ENCODE data around the gene ADAMTS12. TPM values are rescaled to one million over a fixed set of nuclear protein-coding genes. Genes with fewer than 3 reads are reported as not detected.
"Not testable (repeated sequence)": the region's sequence is repeated elsewhere in the genome, so short reads cannot be mapped to it uniquely, and the experiment has no call there.

ADAMTS12 gene
- polyA plus RNA-seq, 3 donors: 14.9 to 18.5 (median 18.0) TPM

DNA sequence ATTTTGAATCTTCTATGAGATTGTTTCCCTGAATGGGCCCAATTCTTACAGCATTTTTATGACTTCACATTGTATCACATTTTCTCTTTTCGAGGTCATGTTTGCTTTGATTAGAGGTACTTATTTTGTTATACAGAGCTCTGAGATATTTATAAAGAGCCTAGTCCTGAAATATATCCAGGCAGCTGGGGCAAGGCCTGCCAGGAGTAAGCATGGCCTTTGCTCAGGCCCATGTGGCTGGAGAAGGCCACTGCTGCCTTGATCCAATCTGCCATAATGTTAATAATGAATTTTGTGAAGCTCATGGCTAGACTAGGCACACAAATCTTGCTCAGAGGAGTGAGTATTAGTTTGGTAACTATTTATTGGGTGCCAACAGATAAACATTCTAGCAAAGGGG lies 355.0 kb downstream of the ADAMTS12 start:
- DNase-seq (ENCODE audit: extremely low read depth in 1 of 11, low read depth in 9 of 11, low spot score in 4 of 11): no peak

DNA sequence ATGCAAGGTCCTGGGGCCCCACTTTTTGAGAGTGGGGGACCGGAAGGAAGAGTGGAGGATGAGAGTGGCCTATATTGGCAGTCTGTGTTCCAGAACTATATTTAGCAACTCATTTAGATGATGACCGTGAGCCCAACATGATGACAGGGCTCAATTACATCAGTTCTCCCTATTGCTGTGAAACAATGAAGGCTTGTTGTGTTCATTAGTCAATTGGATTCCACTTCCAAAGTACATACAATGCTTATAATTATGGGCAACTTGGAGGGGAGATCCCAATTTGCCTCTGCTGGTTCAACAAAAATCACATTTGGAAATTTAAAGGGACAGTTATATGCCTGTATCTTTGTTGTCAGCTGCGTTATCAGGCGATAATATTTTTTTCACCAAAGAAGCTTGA lies 360.0 kb downstream of the ADAMTS12 start:
- DNase-seq (ENCODE audit: extremely low read depth in 1 of 11, low read depth in 9 of 11, low spot score in 4 of 11): no peak

DNA sequence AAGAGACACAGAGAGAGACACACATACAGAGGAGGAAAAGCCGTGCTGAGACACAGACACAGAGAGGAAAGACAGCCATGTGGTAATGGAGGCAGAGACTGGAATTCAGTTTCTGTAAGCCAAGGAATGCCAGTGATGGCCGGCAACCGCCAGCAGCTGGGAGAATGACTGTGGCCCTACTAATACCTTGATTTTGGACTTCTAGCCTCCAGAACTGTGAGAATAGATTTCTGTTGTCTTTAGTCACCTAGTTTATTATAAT lies 360.8 kb downstream of the ADAMTS12 start:
- no peak for DNase-seq (ENCODE audit: extremely low read depth in 1 of 11, low read depth in 9 of 11, low spot score in 4 of 11)

DNA sequence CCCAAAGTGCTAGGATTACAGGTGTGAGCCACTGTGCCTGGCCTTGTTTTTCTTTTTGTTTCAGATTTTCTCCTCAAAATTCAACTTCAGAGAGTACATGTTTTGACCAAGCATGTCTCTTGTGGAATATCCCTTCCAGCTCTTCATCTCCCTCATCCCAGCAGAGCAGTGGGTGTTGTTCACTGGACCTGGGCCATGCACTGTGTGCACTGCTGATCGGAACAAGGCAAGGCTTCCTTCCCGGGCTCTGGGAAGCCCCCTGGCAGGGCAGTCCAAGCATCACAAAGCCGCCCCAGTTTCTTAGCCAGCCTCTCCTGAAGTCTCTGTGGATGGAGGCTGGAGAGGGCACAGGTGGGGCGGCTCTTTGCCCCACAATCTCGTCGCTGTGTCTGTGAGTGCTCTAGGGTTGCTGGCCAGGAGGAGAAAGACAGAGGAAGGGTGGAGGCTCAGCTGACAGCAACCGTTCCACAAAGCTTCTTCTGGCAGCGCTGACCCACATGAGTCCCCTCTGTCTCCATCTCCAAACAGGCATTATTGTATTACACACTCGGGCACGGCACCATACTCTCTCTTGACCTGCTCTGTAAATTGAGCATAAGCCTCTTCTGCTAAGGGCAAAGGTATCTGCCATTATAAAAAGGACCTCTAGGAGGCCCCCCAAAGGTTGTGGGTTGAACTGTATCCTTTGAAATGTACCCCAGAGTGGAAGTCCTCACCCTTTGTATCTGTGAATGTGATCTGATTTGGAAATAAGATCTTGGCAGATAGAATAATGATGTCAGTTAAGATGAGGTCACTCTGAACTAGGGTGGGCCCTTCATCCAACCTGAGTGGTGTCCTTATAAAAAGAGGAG lies 361.4 kb downstream of the ADAMTS12 start:
- no peak for DNase-seq (ENCODE audit: extremely low read depth in 1 of 11, low read depth in 9 of 11, low spot score in 4 of 11)

DNA sequence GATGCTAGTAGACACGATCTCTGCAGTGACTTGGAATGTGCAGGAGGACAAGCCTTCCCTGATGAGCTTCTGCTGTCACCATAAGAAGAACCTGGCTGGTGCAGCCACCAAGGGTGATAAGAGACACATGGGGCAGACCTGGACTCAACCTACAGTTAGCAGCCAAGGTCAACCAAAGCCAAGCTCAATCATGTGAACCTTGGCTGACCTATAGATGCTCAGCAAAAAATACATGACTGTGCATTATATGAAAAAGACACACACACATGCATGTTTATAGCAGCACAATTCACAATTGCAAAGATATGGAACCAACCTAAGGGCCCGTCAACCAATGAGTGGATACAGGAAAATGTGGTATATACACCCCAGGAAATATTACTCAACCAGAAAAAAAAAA lies 364.1 kb downstream of the ADAMTS12 start:
- no peak for DNase-seq (ENCODE audit: extremely low read depth in 1 of 11, low read depth in 9 of 11, low spot score in 4 of 11)

DNA sequence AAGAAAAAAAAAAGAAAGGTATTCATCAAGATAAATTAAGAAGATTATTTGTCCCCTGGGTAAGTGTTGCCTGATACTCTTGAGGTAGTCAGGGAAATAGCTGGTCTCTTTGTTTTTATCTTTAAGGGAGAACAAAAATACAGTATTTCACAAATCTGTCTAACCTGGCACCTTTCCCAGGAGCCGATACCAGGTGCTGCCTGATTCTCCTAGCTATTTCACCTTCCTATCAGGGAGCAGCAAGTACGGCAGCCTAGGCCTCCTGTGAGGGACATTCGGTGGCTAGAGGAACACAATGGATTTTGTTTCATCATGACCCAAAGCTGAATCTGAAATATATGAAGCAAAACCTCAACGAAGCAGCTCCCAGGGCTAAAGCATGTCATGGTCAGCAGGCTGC lies 365.0 kb downstream of the ADAMTS12 start:
- DNase-seq (ENCODE audit: extremely low read depth in 1 of 11, low read depth in 9 of 11, low spot score in 4 of 11): no peak

DNA sequence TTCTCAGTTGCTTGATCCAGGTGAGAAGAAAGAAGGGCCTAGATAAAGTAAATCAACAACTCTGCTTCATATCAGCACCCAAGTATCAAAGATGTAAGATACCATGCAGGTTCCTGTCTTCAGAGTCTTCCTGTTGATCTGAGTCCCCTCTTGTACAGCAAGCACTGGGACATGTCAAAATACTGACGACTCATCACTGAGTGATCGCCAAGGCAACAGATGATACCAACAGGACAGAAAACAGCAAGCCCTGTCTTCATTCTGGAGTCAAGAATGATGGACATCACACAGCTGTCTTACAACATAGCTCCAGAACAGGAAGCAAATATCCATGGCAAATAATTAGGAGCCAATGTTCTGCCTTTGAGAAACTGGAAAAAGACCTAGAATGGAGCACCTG lies 367.3 kb downstream of the ADAMTS12 start:
- DNase-seq (ENCODE audit: extremely low read depth in 1 of 11, low read depth in 9 of 11, low spot score in 4 of 11): no peak

DNA sequence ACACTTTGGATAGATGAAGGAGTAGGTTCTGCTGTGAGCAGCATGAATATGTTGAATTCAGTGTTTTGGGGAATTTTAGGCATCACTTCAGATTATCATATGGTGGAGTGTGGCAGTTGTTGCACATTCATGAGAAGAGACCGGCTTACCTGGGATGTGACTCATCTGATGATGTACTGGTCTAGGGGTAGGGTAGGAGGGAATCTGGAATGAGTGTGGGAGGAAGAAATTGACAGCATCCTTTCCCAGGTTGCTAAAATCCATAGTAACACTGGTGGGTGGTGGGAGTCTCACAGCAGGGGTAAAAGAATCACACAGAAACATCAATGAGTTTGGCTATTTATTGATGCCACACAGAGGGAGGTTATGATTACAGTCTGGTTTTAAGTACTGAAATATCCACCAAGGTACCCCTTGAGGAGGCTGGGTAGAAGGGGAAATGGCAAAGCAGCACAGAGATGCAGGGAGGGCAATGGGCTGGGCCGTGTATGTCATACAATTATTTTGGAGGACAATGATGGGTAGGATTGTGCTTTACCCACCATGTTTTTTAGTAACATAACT lies 368.5 kb downstream of the ADAMTS12 start:
- DNase-seq (ENCODE audit: extremely low read depth in 1 of 11, low read depth in 9 of 11, low spot score in 4 of 11): no peak

DNA sequence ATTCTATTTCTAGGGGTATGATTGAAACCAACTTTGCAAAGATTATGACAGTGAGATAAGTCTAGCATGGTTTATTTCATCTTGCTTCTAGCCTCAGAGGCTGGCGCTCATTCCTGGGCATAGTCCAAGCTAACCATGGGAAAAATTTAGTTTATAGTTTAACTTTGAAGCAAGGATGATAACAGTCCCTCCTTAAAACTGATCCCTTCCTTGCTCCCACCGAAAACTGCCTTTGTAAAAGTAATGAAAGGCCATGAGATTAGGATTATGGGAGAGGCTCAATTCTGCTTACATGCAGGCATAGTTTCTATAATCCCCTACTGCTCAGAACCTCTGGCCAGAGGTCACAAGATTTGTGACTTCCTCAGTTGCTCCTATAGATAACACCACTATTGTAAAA lies 375.4 kb downstream of the ADAMTS12 start:
- DNase-seq (ENCODE audit: extremely low read depth in 1 of 11, low read depth in 9 of 11, low spot score in 4 of 11): no peak

DNA sequence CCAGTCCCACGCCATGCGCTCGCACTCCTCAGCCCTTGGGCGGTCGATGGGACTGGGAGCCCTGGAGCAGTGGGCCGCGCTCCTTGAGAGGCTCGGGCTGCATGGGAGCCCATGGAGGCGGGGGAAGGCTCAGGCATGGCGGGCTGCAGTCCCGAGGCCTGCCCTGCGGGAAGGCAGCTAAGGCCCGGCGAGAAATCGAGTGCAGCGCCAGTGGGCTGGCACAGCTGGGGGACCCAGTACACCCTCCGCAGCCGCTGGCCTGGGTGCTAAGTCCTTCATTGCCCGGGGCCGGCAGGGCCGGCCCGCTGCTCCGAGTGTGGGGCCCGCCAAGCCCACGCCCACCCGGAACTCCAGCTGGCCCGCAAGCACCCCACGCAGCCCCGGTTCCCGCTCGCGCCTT lies 376.4 kb downstream of the ADAMTS12 start:
- DNase-seq (ENCODE audit: extremely low read depth in 1 of 11, low read depth in 9 of 11, low spot score in 4 of 11): not testable (repeated sequence)

DNA sequence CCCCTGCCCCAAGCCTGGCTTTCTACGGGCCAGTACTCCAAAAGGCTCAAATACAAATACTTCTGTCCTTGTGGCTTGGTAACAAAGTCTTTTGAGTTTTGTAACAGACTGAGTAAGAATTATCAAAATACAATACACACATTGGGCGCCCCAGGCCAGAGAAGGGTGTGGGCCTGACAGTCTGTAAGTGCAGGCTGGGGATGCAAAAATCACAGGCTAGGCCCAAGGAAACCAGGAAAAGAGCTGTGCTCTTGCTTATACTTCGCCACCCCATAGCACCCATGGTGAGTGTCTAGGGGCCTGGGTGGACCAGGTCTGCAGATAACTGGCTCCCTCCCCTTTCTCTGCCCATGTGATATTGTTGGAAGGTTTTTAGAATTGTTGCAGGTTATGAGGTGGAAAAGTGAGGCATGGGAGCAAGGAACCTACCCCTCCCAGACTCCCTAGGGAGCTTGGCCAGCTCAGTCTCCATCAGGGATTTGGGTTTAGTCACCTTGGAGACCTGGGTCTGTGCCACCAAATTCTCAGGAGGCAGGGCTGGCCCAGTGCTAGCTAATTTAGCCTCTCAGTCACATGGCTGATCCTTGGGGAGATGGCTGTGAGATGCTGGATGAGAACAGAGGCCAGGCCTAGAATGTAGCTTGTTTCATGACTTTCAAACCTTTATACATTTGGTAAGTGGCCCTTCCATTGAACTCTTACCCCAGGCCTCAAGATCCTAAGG lies 378.2 kb downstream of the ADAMTS12 start:
- no peak for DNase-seq (ENCODE audit: extremely low read depth in 1 of 11, low read depth in 9 of 11, low spot score in 4 of 11)

DNA sequence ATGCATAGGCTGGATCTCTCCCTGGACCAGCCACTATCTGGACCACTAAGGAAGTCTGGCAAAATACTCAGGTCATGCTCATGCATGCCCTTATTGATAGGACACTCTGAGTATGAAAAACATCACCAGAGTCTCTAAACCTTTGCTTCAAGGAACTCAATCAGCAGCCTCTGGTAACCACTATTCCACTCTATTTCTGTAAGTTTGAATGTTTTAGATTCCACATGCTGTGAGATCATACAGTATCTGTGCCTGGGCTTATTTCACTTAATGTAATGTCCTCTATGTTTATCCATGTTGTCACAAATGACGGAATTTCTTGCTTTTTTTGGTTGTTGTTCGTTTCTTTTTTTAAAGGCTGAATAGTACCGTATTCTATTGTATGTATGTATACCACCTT lies 382.8 kb downstream of the ADAMTS12 start:
- no peak for DNase-seq (ENCODE audit: extremely low read depth in 1 of 11, low read depth in 9 of 11, low spot score in 4 of 11)

DNA sequence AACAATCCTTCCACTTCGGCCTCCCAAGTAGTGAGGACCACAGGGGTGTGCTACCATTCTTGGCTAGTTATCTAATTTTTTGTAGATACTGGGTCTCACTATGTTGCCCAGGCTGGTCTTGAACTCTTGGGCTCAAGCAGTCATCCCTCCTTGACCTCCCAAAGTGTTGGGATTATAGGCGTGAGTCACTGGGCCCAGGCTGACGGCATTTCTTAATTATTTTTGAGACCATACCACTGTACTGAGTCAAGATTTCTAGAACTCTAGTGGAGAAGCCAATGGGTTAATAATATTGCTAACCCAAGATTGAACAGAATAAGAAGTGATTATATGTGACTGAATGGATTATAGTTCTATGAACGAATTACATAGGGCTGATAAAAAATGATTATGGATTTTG lies 384.4 kb downstream of the ADAMTS12 start:
- no peak for DNase-seq (ENCODE audit: extremely low read depth in 1 of 11, low read depth in 9 of 11, low spot score in 4 of 11)

DNA sequence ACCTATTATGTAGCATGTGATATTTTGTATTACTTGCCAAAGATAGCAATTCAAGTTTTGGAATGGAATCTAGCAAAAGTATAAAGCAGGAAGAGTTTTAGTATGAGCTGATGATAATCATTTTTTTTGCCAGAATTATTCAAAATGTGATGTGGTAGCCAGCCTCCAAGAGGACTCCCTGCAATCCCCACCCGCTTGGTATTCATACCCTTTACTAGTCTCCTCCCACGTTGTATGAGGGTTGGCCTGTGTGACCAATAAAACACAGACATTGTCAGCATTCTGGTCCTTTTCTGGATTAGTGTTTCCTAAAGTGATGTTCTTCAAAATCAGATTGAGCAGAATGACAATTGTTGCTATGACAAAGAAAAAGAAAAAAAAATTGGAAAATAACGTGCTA lies 387.2 kb downstream of the ADAMTS12 start:
- DNase-seq (ENCODE audit: extremely low read depth in 1 of 11, low read depth in 9 of 11, low spot score in 4 of 11): no peak

DNA sequence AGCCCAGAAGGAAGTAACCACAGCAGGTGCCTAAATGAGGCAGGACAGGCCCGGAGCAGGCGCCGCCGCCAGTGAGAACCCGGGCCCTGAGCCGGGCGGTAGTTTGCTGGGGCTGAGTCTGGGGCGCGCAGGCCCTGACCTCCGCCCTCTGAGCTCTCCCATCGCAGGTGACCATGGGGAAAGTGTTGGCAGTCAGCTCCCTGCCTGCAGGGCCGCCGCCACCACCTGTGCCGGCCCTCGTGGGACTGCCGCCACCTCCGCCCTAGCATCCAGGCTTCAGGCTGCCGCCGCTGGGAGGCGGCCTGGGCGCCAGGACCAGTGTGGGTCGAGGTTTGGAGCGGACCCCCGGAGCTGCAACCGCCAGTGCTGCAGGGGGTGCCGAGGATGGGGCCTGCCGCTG lies 389.9 kb downstream of the ADAMTS12 start:
- DNase-seq (ENCODE audit: extremely low read depth in 1 of 11, low read depth in 9 of 11, low spot score in 4 of 11): no peak

DNA sequence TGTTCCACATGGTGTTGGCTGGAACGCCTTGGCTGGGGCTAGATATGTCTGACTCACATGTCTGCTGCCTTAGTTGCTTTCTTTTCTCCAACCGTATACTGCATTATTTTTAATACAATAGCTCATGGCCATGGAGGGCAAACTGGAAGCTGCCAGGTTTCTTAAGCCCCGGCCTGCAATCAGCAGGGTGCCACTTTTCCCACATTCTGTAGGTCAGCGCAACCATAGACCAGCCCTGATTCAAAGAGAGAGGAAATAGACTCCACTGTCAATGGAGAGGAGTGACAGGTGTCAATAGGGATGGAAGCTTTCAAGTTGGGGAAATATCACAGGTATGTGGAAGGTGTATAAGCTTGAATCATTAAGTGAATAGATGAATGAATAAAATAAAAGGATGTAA lies 390.5 kb downstream of the ADAMTS12 start:
- DNase-seq (ENCODE audit: extremely low read depth in 1 of 11, low read depth in 9 of 11, low spot score in 4 of 11): no peak

DNA sequence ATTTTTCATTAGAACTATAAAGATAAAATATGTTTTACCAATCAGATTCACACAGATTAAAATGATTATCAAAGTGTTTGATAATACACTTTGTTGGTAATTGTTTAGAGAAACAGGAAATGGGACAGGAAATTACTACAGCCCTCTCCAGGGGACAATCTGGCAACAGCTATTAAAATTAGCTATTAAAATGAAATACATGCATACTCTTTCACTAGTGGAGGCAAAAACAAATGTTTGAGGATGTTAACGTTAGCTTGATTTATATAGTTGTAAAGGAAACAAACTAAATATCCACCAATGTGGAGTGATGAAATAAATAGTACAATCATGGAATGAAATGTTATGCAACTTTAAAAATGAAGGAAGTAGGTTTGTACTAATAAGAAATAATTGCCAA lies 397.3 kb downstream of the ADAMTS12 start:
- DNase-seq (ENCODE audit: extremely low read depth in 1 of 11, low read depth in 9 of 11, low spot score in 4 of 11): peak in 2 of 11 donors; percentile 7 to 28

DNA sequence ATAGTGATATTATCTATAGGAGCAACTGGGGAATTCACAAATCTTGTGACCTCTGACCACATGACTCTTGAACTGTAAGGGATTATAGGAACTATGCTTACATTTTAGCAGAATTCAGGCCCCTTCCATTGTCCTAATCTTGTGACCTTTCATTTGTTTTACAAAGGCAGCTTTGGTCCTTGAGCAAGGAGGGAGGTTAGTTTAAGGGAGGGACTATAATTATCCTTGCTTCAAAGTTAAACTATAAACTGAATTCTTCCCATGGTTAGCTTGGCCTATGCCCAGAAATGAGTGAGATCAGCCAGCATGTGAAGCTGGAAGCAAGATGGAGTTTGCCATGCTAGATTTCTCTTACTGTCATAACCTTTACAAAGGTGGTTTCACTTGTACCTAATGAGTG lies 399.8 kb downstream of the ADAMTS12 start:
- DNase-seq (ENCODE audit: extremely low read depth in 1 of 11, low read depth in 9 of 11, low spot score in 4 of 11): peak in 1 of 11 donors; percentile 20

DNA sequence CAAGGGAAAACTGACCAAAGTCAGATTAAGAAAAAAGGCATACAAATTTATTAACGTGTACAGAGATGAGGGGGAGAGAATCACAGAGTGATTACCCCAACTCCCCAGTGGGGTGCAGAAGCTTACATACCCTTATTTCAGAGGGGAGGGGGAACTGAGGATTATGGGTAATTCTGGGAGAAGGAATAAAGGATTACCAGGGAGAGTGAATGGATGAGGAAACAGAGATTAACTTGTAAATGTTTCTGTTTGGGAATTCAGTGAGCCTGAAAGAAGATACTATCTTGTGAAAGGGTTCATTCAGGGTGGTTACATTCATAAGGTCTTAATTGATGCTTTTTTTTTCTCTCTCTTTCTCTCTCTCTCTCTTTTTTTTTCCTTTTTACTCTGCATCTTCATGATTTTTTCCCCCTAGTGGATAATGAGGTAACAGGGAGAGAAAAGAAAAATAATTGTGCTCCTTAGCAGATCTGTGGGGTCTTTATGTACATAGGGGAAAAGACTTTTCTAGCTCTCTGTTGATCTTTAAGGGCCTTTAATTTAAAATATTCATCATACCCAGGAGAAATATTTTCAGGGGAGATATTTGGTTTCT lies 401.6 kb downstream of the ADAMTS12 start:
- no peak for DNase-seq (ENCODE audit: extremely low read depth in 1 of 11, low read depth in 9 of 11, low spot score in 4 of 11)

DNA sequence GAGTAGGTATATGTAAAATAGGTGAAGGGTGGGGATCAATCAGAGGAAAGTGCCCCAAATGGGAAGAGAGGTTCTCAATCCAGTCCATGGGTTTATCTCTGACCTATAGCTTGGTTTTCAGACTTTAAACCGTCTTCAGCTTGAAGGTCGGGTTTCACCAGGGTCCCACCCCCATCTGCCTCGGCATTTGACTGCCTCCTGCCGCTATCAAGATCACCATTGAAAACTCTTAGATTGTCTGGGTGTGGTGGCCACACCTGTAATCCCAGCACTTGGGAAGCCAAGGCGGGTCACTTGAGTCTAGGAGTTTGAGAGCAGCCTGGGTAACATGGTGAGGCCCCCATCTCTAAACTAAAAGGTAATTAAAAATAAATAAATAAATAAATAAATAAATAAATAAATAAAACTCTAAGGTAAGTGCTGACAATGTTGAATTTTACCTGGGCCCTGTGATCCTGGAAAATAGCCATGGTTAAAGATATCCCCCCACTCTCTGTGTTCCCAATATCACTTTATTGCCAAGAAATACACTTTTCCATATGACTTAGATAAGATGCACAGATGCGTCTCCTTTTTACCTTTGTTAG lies 402.2 kb downstream of the ADAMTS12 start:
- no peak for DNase-seq (ENCODE audit: extremely low read depth in 1 of 11, low read depth in 9 of 11, low spot score in 4 of 11)

Data from renal cortex interstitium (tissue), 11 donors.